NOMO-1 treated with dmso at 0.1 percent for 144 hours (cell line): ENCODE data around the gene ST8SIA6.

Experiments
- DNase-seq: peaks from one replicate; lab custom pipeline; 2025; ENCODE audit not compliant: unreplicated experiment; lab: John Stamatoyannopoulos, UW

The ST8SIA6 gene

DNA sequence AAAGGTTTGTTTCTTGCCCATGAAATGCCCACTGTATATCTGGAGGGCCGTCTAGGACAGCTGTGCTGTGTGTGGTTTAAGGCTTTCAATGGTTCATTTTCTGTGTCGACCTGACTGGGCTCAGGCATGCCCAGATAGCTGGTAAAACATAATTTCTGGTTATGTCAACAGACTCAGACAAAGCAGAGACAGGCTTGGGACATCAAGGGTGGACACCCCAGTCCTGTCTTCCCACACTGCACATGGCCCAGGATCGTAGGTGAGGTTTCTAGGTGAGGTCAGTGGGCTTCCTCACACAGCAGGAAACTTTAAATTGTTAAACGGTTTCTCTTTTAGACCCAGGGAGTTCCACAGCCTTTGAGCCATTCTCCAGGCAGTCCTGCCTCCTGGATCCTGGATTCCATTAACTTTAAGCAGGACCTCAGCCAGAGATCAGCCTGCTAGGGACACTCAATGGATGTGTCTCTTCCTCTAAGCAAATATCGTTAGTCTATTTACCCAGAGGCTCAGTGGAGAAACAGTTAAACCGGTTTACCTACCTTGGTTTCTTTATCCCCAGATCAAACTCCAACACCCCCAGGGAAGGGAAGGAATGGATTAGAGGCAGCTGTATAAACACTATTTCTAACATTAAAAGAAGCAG is 66.4 kb downstream of the ST8SIA6 start:
- no peak for DNase-seq

DNA sequence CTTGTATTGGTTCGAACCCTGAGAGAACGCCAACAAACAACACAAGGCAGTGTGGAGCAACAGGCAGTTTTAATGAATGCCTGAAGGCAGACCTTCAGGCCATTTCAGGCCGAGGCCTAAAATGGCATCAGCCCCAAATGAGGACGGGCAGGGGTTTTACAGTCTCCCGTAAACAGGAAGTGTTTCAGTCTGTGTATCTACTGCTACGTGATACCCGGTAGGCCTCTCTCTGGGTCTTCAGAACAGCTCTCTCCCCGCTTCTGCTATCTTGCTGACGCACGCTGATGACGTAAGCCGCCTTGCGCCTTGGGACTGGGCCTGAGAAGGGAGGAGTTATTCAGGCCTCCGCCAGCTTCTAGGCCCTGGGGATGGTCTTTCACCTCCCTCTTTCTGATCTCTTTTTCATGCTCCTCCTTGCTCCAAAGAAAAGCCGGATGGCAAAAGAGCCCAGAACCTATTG is 67.7 kb downstream of the ST8SIA6 start:
- no peak for DNase-seq

DNA sequence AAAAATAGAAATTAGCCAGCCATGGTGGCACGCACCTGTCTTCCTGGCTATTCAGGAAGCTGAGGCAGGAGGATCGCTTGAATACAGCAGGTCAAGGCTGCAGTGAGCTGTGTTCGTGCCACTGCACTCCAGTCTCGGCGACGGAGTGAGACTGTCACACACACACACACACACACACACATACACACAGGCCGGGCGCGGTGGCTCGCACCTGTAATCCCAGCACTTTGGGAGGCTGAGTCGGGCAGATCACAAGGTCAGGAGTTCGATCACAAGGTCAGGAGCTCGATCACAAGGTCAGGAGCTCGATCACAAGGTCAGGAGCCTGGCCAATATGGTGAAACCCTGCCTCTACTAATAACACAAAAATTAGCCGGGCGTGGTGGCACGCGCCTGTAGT is 68.4 kb downstream of the ST8SIA6 start:
- no peak for DNase-seq

DNA sequence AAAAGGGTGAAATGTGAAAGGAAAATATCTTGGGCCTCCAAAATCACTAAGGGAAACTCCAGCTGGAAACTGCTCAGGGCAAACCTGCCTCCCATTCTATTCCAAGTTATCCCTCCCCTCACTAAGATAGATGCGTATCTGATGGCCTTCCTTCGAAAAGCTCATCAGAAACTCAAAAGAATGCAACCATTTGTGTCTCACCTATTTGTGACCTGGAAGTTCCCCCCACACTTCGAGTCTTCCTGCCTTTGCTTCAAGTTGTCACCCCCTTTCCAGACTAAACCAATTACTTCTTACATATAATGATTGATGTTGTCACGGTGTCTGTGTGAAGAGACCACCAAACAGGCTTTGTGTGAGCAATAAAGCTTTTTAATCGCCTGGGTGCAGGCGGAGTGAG is 69.3 kb downstream of the ST8SIA6 start:
- no peak for DNase-seq

DNA sequence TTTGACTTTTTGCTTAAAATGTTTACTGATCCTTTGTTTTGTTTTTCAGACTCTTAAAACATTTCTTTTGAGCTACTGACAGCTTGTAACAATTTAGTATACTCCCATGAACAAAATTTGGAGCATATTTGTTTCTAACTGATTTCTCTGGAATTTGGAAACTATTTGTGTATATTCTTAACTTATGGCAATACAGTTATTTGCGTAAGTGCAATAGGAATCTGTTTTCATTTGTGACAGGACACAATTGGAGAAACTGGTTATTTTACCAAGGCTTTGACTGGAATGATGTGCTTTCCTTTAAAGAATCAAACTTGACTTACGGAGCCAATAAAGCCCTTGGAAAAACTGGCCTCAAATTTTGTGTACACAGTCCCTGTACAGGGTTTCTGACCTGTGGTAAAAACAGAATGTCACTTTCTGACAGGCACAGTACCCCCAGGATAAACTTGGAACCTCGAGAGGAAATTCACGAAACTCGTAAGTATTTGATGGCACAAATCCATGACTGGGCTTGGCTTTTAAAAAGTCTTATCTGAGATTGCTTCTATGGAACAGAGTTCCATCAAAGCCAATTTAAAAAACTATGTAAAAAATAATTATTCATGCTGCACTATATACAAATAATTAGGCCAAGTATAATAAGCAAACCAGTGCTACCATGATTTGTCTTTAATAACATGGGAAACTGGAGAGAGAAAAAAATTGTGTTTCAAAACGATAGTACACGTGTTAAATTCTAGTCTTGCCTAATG is 70.4 kb downstream of the ST8SIA6 start:
- DNase-seq = no peak

DNA sequence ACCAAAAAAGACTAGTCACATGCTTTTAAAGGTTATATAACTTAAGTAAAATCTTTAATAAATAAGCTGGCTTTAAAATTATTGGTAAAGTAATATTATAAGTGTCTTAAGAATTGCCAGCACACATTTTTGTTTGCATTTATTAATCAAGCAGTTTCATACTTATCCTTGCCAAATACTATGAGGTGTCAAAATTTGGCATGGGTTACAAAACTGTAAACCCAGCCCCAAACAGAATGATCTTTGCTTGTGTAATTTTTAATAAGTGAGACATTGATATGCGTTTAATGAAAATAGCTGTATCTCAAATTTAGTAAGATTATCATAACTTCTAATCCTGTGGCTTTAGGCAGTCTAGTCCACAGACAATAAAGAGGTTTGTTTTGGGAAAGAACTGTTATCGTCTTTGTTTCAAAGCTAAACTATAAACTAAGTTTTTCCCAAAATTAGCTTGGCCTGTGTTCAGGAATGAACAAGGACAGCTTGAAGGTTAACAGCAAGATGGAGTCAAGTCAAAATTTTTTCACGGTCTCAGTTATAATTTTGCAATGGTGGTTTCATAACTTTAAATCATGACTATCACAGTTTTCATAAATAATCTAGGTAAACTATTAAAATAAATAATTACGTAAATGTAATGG is 72.8 kb downstream of the ST8SIA6 start:
- DNase-seq = no peak

DNA sequence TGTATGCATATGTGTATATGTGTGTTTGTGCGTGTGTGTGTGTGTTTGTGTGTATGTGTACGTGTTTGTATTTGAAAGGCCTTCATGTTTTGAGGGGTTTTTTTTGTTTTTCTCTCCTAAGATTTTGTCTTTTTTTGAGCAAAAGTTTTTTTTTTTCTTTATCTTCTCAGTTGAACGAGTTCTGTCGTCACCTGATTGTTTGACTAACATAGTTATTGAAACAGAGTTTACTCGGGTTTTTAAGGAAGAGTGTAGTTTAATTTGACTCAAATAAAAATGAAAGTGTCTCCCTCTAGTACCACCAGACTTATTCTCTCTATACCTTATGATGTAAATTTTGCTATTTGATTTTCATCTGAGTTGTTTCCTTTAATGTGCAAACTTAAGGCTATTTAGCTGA is 73.5 kb downstream of the ST8SIA6 start:
- no peak for DNase-seq

DNA sequence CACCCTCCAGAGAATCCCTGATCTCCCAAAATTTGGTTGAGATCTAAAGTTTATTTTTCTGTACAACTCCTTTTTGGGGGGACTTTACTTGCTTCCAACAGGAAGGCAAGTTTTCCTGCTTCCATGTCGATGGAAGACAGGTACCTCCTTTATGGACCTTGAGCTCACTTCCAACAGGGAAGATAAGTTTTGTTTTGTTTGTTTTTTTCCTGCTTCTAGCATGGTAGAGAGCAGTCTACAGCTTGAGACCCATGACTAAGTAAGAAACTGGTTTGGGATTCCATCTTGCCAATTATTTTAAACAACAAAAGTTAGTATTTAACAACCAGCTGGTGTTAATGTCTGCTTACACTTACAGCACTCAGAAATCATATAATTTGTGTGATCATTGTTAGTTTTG is 74.4 kb downstream of the ST8SIA6 start:
- DNase-seq = no peak

DNA sequence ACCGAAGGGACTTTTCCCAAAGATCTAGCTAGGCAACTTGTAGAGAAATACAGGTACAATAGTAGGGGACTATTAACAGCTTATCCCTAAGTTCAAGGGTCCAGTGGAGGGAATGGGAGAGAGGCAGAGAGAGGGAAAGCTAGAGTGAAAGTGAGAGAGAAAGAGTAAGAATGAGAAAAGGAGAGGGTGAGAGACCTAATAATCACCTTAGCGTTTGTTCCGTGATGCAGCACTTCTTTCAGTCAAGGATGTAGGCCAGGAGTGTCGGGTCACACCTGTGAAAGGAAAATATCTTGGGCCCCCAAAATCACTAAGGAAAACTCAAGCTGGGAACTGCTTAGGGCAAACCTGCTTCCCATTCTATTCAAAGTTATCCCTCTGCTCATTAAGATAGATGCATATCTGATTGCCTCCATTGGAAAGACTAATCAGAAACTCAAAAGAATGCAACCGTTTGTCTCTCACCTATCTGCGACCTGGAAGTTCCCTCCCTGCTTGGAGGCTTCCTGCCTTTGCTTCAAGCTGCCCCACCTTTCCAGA is 75.2 kb downstream of the ST8SIA6 start:
- no peak for DNase-seq

DNA sequence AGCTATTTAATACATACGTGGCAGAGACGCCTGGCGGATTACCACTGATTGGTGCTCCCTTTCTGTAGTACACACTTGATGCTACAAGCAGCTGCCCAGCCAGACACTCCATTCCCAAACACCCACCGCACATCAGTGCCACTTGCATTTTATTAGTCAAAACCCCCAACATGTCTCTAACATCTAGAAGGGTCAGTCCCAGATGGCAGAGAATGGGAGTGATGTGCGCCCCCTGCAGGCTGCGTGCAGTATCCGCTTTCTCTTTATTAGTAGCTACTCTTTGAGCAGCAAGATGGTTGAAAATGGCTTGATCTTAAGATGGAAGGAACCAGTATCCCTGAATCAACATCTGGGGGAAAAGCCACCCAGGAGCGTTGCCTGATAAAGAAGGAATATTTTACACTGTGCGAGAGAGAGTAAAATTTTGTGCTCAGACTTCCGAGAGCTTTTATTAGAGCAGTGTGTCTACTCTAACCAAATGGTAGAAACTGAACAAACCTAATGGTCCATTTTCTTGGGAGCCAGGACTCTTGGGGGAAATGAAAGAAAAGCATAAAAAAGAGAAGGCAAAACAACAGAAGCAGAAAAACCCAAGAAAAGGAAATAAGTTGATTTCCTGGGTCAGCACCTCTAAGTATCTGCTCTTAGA is 78.3 kb downstream of the ST8SIA6 start:
- no peak for DNase-seq

DNA sequence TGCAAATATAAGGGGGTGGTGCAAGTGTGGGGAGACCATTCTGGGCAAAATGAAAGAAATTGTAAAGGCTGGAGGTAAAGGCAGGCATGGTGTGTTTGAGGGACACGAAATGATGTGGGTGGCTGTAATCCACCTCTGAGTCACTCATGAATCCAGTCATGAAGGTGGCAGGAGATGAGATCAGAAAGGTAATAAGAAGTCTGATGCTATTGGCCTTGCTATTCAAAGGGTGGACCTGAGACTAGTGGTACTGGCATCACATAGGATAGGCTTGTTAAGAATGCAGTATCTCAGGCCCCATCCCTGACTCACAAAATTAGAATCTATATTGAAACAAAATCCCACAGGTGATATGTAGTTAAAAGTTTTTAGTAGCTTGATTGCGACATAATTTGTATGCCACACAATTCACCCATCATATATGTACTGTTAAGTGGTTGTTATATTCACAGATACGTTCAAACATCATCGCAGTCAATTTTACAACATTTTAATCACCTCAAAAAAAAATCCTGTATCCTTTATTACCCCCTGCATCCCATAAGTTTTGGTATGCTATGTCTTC is 85.6 kb downstream of the ST8SIA6 start:
- no peak for DNase-seq

DNA sequence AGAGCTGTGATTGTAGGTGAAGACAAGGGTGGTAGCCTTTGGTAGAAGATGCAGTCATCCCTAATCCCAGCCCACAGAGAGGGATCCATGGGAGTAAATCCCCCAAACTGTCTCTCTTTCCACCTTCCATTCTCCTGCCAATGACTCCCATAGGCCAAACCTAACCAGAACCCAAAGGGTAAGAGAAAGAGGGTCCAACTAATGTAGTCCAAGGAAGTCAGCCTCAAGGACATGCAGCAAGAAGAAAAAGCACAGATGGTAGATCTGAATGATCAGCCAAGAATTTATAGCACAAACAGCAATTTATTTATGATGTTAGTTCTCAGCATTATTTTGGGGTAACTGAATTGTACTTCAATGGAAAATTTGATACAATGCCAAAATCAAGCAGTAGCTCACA is 87.7 kb downstream of the ST8SIA6 start:
- no peak for DNase-seq

DNA sequence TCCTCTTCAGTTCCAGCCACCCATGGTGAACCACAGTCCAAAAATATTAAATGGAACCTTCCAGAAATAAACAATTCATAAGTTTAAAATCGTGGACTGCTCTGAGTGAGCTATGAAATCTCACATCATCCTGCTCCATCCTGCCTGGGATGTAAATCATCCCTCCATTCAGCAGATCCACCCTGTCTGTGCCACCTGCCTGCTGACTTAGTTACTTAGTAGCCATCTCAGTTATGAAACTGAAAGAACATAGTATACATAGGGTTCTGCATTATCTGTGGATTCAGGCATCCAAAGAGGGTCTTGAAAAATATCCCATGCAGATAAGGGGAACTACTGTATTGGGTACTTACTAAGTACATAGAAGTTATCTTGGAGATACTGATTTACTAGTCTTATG is 89.0 kb downstream of the ST8SIA6 start:
- DNase-seq = no peak

DNA sequence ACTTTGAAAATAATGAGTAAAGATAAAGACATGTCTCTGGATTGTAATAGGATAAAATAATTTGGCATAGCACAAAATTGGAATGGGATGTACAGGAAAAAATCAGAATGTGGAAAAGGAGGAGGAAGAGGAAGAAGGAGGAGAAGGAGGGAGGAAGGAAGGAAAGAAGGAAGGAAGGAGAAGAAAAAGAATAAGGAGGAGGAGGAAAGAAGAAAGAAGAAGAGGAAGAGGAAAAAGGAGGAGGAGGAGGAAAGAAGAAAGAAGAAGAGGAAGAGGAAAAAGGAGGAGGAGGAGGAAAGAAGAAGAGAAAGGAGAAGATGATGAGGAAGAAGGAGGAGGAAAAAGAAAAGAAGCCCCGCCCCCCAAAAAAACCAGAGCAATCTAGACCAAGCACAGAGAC is 95.9 kb downstream of the ST8SIA6 start:
- no peak for DNase-seq

DNA sequence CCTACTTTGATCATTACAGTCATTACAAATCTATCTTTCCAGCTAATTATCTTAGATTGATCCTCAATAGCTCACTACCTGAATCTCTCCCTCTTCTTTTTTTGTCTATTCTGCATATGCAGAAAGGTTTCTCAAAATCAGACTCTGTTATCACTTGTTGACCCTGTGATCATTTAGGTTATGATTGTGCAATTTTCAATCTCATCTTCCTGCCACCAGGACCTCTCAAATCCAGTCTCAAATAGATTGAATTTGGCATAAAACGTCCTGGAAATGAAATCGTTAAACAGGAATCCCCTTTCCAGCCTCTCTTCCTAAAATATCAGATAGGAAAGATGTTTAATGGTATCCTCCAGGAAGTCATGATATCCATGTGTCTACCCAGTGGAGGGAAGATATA is 96.6 kb downstream of the ST8SIA6 start:
- no peak for DNase-seq

DNA sequence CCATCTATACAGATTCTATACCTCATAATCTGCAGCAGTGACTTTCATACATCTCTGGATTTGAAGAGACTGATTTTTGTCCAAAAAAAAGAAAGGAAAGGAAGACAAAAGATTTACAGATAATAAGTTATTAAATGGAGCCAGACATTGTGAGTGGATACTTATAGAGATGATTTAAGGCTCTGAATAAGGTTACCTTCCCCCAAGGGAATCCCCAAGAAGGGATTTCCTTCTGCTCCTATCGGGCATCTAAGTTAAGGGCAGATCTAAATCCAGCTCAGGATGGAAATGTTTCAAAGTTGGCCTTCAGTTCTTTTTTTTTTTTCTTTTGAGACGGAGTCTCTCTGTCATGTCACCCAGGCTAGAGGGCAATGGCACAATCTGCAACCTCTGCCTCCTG is 97.6 kb downstream of the ST8SIA6 start:
- no peak for DNase-seq

DNA sequence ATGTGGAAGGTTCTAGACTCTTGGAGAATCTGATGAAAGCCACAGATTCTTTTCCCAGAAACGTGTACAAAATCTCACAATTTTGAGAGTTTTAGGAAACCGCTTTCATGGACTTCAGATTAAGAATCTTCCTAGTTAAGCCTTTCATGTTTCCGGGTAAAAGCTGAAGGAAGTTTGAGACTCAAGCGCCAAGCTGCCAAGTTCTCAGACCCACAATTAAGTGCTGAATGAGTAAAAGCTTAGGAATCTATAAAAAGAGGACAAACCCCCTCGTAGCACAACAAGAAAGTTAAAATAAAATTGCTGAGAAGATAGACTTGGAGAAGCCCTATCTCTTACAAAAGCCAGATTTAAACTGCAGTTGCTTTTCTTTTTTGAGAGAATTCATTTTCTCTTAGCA is 99.6 kb downstream of the ST8SIA6 start:
- DNase-seq = no peak

DNA sequence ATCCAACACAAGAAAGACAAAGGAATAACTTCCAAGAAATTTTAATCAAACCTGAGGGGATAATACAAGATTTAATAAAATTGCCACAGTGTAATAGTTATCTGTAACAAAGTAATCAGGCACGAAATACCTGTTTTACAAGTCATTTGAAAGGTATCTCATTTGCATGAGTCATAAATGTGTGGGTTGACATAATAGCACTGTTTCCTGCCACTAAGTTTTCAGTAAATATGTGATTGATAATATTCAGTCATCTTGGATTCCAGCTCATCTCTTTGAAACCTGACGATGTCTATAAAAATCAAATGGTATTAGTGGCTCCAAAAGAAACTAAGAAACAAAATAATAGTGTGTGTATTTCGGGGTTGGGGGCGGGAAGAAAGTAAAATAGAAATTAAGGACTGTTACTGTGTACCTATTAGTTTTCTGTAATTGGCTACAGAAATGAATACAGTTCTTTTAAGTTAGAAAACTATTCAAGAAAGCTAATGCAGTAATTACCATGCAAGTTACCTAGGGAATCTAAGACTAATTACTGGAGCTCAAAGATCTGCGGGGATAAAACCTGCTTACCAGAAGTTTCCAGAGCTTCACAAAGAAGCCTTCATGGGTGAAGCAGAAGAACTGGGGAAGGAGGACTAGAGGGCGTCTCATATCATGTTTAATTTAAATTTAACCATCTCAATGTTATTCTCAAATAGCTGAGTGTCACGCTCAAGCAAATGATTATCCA is 100.7 kb downstream of the ST8SIA6 start:
- no peak for DNase-seq

DNA sequence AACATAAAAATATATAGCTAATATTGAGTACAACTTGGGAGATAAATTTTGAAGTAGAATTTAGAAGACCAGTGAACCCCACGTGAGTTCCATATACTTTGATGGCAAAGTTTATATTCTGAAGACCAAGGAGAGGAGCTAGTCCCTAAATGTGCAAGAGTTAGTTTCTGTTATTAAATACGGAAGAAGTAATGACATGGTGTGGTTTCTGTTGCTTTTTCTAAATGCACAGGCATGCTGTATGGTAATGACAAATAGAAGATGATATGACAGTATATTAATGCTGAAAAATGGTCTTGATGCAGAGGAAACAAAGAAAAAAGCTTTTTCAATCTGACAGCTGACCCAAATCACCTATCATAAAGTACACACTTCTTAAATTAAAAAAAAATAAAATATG is 101.8 kb downstream of the ST8SIA6 start:
- no peak for DNase-seq

DNA sequence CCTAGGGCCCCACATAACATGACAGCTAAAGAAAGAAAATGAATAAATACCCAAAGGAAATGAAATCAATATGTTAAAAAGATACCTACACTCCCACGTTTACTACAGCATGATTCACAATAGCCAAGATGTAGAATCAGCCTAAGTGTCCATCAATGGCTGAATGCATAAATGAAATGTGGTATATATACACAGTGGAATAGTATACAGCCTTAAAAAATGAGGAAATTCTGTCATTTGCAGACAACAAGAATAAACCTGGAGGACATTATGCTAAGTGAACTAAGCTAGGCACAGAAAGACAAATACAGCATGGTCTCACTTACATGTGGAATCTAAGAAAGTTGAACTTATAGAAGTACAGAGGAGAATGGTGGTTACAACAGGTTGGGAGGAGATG is 102.9 kb downstream of the ST8SIA6 start:
- no peak for DNase-seq

DNA sequence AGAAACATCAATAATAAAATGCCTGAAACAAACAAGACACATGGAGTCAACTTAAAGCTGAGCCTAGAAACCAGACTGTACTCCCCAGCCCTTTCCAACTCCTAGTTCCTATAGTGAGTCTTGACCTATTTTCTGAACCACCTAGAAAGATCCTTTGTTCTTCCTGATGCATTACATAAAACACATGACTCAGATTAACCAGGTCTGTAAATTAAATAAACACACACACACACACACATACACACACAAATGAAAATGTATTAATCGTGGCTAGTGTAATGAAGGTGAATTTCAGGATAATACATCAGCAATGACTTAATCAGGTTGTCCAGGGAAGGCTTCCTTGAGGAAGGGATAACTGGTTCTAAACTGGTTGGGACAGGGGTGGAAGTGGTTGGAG is 104.7 kb downstream of the ST8SIA6 start:
- DNase-seq = no peak
